Dendritic cell treated with granulocyte-macrophage colony-stimulating factor and Interleukin-4, amounts not matched to agents 40 ng/mL and 50 ng/mL, for 4 days (primary cell): ENCODE results near the gene SRBD1.
A peak's percentile ranks its signal among the peaks of the same experiment; 100 is the strongest.

Source experiments
- H3K27ac Mint-ChIP-seq: one replicate; pipeline ENCODE4 v1.8.0; 2022; ENCODE audit warnings: mild to moderate bottlenecking, mixed read lengths
- H3K27me3 Mint-ChIP-seq: one replicate; pipeline ENCODE4 v1.8.0; 2022; ENCODE audit warnings: mild to moderate bottlenecking, mixed read lengths
- H3K36me3 Mint-ChIP-seq: one replicate; pipeline ENCODE4 v1.8.0; 2022; ENCODE audit warnings: low read depth, mixed read lengths
- H3K4me1 Mint-ChIP-seq: one replicate; pipeline ENCODE4 v1.8.0; 2022; ENCODE audit warnings: low read depth, mixed read lengths
- H3K4me3 Mint-ChIP-seq: one replicate; pipeline ENCODE4 v1.8.0; 2022; ENCODE audit warnings: mild to moderate bottlenecking, moderate library complexity, mixed read lengths
- H3K9me3 Mint-ChIP-seq: one replicate; pipeline ENCODE4 v1.8.0; 2022; ENCODE audit warnings: mixed read lengths
- intact Hi-C: fragments of 100-400 bp; cut with micrococcal nuclease; formaldehyde crosslinking; loops from one replicate; pipeline ENCODE4 v1.15.0; 2022

SRBD1 gene

GRCh38 chr2:45596761-45597160, 14.3 kb downstream of the SRBD1 start:
- no peaks in the 10 kb centered on the region for H3K9me3 Mint-ChIP-seq
- intact Hi-C loops: no loop called here
- H3K36me3 Mint-ChIP-seq: peaks cover 80% of the 10 kb centered on the region

DNA sequence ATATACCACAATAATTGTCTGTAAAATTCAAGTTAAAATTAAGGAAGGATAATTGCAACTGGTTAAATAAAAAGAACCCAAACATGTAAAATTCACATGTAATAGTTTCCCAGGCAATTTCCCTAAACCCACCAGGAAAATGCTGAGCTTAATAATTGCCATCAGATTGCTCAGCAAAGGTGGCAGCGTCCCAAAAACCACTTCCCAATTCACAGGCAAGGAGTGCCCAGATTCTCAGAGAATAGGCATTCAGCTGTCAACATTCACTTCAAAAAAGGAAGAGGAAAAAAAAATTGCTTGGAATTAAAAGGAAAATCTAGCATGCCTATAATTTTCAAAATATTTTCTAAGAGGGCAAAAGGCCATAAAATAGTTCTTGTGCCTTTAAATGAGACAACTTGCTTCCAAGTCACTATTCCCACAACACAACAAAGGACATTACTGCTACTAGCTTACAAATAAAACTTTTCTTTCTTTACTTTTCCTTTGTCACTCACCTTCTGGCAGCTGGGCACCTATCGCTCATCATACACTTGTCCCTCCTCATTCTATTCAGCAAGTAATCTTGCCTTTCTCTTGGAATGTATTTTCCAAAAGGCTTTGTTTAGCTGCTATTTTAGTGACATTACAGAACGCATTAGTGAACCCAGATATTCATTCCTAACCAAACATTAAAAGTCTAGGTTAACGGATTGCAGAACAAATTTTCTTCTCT, 15.2 kb downstream of the SRBD1 start:
- Mint-ChIP-seq H3K9me3 (no peaks in the 10 kb centered on the region), H3K27ac (peak overlapping the region; percentile 55), H3K27me3 (no peaks in the 10 kb centered on the region), H3K4me1 (peaks cover 24% of the 10 kb centered on the region), H3K4me3 (no peak overlapping the region), H3K36me3 (peaks cover 81% of the 10 kb centered on the region)
- intact Hi-C loops: no loop called here

More at GRCh38 chr2:45596761-45597160, 14.3 kb downstream of the SRBD1 start:
- no peaks in the 10 kb centered on the region for H3K27me3 Mint-ChIP-seq
- H3K4me3 Mint-ChIP-seq: no peak overlapping the region
- H3K4me1 Mint-ChIP-seq: peaks cover 24% of the 10 kb centered on the region
- peak overlapping the region; percentile 37 for H3K27ac Mint-ChIP-seq

- peaks cover 25% of the 10 kb centered on the region for H3K4me1 Mint-ChIP-seq
- no peak overlapping the region for H3K27ac Mint-ChIP-seq
- H3K27me3 Mint-ChIP-seq: no peaks in the 10 kb centered on the region
- no peaks in the 10 kb centered on the region for H3K9me3 Mint-ChIP-seq
- intact Hi-C loops: no loop called here
- H3K36me3 Mint-ChIP-seq: peaks cover 43% of the 10 kb centered on the region
- H3K4me3 Mint-ChIP-seq: no peak overlapping the region
Observed at GRCh38 chr2:45591073-45591472, 20.0 kb downstream of the SRBD1 start.

DNA sequence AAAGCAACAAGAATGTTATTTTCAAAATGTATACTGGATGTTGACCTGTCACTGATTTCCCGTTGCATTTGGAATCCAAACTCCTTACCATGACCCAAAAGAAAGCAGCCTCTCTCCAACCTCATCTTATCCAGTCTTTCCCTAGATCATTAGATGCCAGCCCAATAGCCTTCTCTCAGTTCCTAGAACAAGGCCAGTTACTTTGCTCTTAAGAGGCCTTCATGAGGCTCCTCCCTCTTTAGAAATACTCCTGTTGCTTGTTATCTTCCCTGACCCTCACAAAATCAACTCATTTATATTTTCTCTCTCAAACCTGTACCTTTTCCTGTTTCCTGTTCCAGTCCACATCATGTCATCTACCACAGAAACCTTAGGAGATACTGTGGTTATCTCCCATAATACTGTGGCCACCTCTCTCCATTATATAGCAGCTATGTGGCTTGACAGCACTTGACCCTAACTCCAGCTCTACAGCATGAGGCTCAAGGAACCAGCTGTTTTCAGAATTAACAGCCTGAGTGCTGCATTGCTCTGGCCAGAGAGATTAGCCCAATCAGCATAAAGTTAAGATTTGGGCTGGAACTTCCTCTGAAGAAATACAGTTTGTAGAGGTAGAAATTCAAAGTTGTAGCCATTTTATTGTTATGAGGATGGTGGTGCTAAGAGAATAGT, 22.8 kb downstream of the SRBD1 start:
- intact Hi-C loops: no loop called here
- Mint-ChIP-seq H3K36me3 (peaks cover 25% of the 10 kb centered on the region), H3K27me3 (no peaks in the 10 kb centered on the region), H3K9me3 (no peaks in the 10 kb centered on the region), H3K27ac (no peak overlapping the region), H3K4me3 (no peak overlapping the region), H3K4me1 (peaks cover 15% of the 10 kb centered on the region)

- Mint-ChIP-seq H3K9me3 (no peaks in the 10 kb centered on the region), H3K27ac (no peak overlapping the region), H3K4me1 (peaks cover 19% of the 10 kb centered on the region), H3K27me3 (no peaks in the 10 kb centered on the region), H3K36me3 (peaks cover 13% of the 10 kb centered on the region), H3K4me3 (no peak overlapping the region)
- intact Hi-C loops: no loop called here
Observed at GRCh38 chr2:45586600-45586999, 24.5 kb downstream of the SRBD1 start.

- intact Hi-C loops: no loop called here
- H3K27me3 Mint-ChIP-seq: no peaks in the 10 kb centered on the region
- no peak overlapping the region for H3K4me3 Mint-ChIP-seq
- peaks cover 12% of the 10 kb centered on the region for H3K36me3 Mint-ChIP-seq
- no peak overlapping the region for H3K27ac Mint-ChIP-seq
- no peaks in the 10 kb centered on the region for H3K9me3 Mint-ChIP-seq
- peaks cover 24% of the 10 kb centered on the region for H3K4me1 Mint-ChIP-seq
Observed at GRCh38 chr2:45585267-45585861, 25.7 kb downstream of the SRBD1 start.

- Mint-ChIP-seq H3K36me3 (peaks cover 13% of the 10 kb centered on the region), H3K4me1 (peaks cover 26% of the 10 kb centered on the region), H3K27me3 (no peaks in the 10 kb centered on the region), H3K9me3 (no peaks in the 10 kb centered on the region), H3K27ac (peak overlapping the region; percentile 45), H3K4me3 (no peak overlapping the region)
- intact Hi-C loops: no loop called here
Observed at GRCh38 chr2:45583977-45584376, 27.1 kb downstream of the SRBD1 start.

DNA sequence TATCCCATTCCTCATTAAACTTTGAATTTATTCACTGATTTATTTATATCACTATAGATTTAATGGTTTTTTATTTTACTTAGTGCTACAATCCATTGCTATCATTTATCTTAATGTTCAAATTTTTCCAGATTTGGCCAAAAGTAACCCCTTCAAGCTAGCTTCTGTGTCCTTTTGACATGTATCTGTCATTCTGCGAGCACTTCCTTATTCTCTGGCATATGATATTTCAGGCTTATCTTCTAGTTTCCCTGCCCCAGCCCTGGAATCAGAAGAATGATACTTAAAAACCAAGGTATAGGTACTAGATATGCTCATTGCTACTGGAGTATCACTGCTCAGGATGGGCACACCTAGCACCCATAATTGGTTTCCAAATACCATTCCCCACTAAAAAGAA, 28.5 kb downstream of the SRBD1 start:
- Mint-ChIP-seq H3K27ac (no peak overlapping the region), H3K36me3 (peaks cover 16% of the 10 kb centered on the region), H3K9me3 (no peaks in the 10 kb centered on the region), H3K27me3 (no peaks in the 10 kb centered on the region), H3K4me1 (peaks cover 29% of the 10 kb centered on the region), H3K4me3 (no peak overlapping the region)
- intact Hi-C loops: no loop called here

GRCh38 chr2:45578056-45578843, 32.8 kb downstream of the SRBD1 start:
- peaks cover 36% of the 10 kb centered on the region for H3K4me1 Mint-ChIP-seq
- peaks cover 22% of the 10 kb centered on the region for H3K36me3 Mint-ChIP-seq
- no peaks in the 10 kb centered on the region for H3K27me3 Mint-ChIP-seq
- intact Hi-C loops: loop anchor here (1.0 kb wide), 1 partner anchor 597 kb away; no protein-coding TSS in a partner anchor
- no peak overlapping the region for H3K4me3 Mint-ChIP-seq
- H3K27ac Mint-ChIP-seq: no peak overlapping the region
- H3K9me3 Mint-ChIP-seq: no peaks in the 10 kb centered on the region

DNA sequence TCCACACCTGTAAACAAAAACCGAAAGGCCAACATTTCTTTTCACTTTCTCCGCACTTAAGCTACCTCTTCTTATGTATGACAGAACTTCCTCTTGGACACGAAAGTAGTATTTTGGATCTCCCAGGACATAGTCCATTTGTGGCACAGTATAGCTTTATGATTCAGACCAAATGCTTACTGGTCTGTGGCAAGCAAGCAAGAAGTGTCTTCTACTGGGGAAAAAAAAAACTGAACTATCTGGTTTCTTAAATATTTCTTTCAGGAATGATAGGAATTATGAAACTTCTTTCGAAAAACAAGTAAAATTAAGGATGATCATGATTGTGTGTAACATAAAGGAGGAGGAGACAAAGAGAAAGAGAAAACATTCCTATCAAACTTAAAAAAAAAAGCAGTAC, 33.6 kb downstream of the SRBD1 start:
- Mint-ChIP-seq H3K4me1 (peaks cover 32% of the 10 kb centered on the region), H3K36me3 (peaks cover 22% of the 10 kb centered on the region), H3K27ac (no peak overlapping the region), H3K27me3 (no peaks in the 10 kb centered on the region), H3K4me3 (no peak overlapping the region), H3K9me3 (no peaks in the 10 kb centered on the region)
- intact Hi-C loops: no loop called here

DNA sequence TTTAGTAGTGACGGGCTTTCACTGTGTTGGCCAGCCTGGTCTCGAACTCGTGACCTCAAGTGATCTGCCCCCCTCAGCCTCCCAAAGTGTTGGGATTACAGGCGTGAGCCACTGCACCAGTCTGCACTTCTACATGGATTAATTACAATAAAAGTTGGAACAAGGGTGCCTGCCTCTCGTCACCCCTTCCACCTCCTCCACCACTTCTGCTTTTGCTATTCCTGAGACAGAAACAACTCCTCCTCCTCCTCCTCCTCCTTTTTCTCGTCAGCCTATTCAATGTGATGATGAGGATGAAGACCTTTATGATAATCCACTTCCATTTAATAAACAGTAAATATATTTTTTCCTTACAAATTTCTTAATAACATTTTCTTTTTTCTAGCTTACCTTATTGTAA, 35.2 kb downstream of the SRBD1 start:
- H3K36me3 Mint-ChIP-seq: peaks cover 29% of the 10 kb centered on the region
- peaks cover 36% of the 10 kb centered on the region for H3K4me1 Mint-ChIP-seq
- H3K27ac Mint-ChIP-seq: no peak overlapping the region
- no peaks in the 10 kb centered on the region for H3K27me3 Mint-ChIP-seq
- peaks cover 10% of the 10 kb centered on the region for H3K9me3 Mint-ChIP-seq
- no peak overlapping the region for H3K4me3 Mint-ChIP-seq
- intact Hi-C loops: no loop called here

GRCh38 chr2:45572979-45573378, 38.1 kb downstream of the SRBD1 start:
- peaks cover 34% of the 10 kb centered on the region for H3K4me1 Mint-ChIP-seq
- intact Hi-C loops: loop anchor here (5.0 kb wide), 1 partner anchor 76 kb away; no protein-coding TSS in a partner anchor
- H3K27ac Mint-ChIP-seq: no peak overlapping the region
- H3K36me3 Mint-ChIP-seq: peaks cover 27% of the 10 kb centered on the region
- H3K27me3 Mint-ChIP-seq: no peaks in the 10 kb centered on the region
- H3K9me3 Mint-ChIP-seq: peaks cover 10% of the 10 kb centered on the region
- H3K4me3 Mint-ChIP-seq: no peak overlapping the region

- Mint-ChIP-seq H3K9me3 (peaks cover 10% of the 10 kb centered on the region), H3K36me3 (peaks cover 19% of the 10 kb centered on the region), H3K27me3 (no peaks in the 10 kb centered on the region), H3K4me3 (no peak overlapping the region), H3K27ac (no peak overlapping the region), H3K4me1 (peaks cover 29% of the 10 kb centered on the region)
- intact Hi-C loops: loop anchor here (5.0 kb wide), 1 partner anchor 75 kb away; no protein-coding TSS in a partner anchor
Observed at GRCh38 chr2:45571940-45572339, 39.1 kb downstream of the SRBD1 start.
